ENCODE results near the gene PLXNB2. TPM values are rescaled to one million over a fixed set of nuclear protein-coding genes. Genes with fewer than 3 reads are reported as not detected.

Gene PLXNB2
- total RNA-seq, 1 donor from 2014 or later: 362 TPM

- no peaks in the 10 kb centered on the region for H3K9me3 Mint-ChIP-seq (ENCODE audit: unreplicated experiment)
- peak overlapping the region; percentile 61 for H3K4me3 Mint-ChIP-seq (ENCODE audit: unreplicated experiment)
These were observed 37.9 kb downstream of the PLXNB2 start for GRCh38 chr22:50269573-50269969.

GRCh38 chr22:50268655-50269113 is 38.8 kb downstream of the PLXNB2 start:
- peaks cover 19% of the 10 kb centered on the region for H3K4me1 Mint-ChIP-seq (ENCODE audit: unreplicated experiment)
- no peaks in the 10 kb centered on the region for H3K27me3 Mint-ChIP-seq (ENCODE audit: unreplicated experiment)
- H3K27ac Mint-ChIP-seq (ENCODE audit: unreplicated experiment): no peak overlapping the region
- no peak for TF ChIP-seq CTCF (IDR thresholded peaks at IDR 0.05)
- H3K4me3 Mint-ChIP-seq (ENCODE audit: unreplicated experiment): no peak overlapping the region
- no peaks in the 10 kb centered on the region for H3K9me3 Mint-ChIP-seq (ENCODE audit: unreplicated experiment)
- H3K36me3 Mint-ChIP-seq (ENCODE audit: unreplicated experiment): no peaks in the 10 kb centered on the region
- DNase-seq (ENCODE audit: extremely low spot score, unreplicated experiment): no peak

More at GRCh38 chr22:50269573-50269969, 37.9 kb downstream of the PLXNB2 start:
- Mint-ChIP-seq H3K36me3 (ENCODE audit: unreplicated experiment) (peaks cover 6% of the 10 kb centered on the region), H3K4me1 (ENCODE audit: unreplicated experiment) (peaks cover 19% of the 10 kb centered on the region), H3K27ac (ENCODE audit: unreplicated experiment) (no peak overlapping the region), H3K27me3 (ENCODE audit: unreplicated experiment) (no peaks in the 10 kb centered on the region)
- DNase-seq (ENCODE audit: extremely low spot score, unreplicated experiment): no peak
- no peak for TF ChIP-seq CTCF (IDR thresholded peaks at IDR 0.05)

GRCh38 chr22:50267591-50268390 is 39.7 kb downstream of the PLXNB2 start:
- no peak for DNase-seq (ENCODE audit: extremely low spot score, unreplicated experiment)
- Mint-ChIP-seq H3K27ac (ENCODE audit: unreplicated experiment) (no peak overlapping the region), H3K36me3 (ENCODE audit: unreplicated experiment) (no peaks in the 10 kb centered on the region), H3K4me1 (ENCODE audit: unreplicated experiment) (peaks cover 23% of the 10 kb centered on the region), H3K9me3 (ENCODE audit: unreplicated experiment) (no peaks in the 10 kb centered on the region), H3K27me3 (ENCODE audit: unreplicated experiment) (no peaks in the 10 kb centered on the region), H3K4me3 (ENCODE audit: unreplicated experiment) (no peak overlapping the region)
- TF ChIP-seq CTCF (IDR thresholded peaks at IDR 0.05): no peak

- H3K4me1 Mint-ChIP-seq (ENCODE audit: unreplicated experiment): peaks cover 31% of the 10 kb centered on the region
- H3K36me3 Mint-ChIP-seq (ENCODE audit: unreplicated experiment): no peaks in the 10 kb centered on the region
- TF ChIP-seq CTCF (IDR thresholded peaks at IDR 0.05): no peak
- H3K27me3 Mint-ChIP-seq (ENCODE audit: unreplicated experiment): no peaks in the 10 kb centered on the region
- no peak overlapping the region for H3K27ac Mint-ChIP-seq (ENCODE audit: unreplicated experiment)
- H3K4me3 Mint-ChIP-seq (ENCODE audit: unreplicated experiment): no peak overlapping the region
- no peak for DNase-seq (ENCODE audit: extremely low spot score, unreplicated experiment)
- no peaks in the 10 kb centered on the region for H3K9me3 Mint-ChIP-seq (ENCODE audit: unreplicated experiment)
These were observed 40.5 kb downstream of the PLXNB2 start for GRCh38 chr22:50266994-50267393.

GRCh38 chr22:50264946-50265669 is 42.3 kb downstream of the PLXNB2 start:
- Mint-ChIP-seq H3K4me1 (ENCODE audit: unreplicated experiment) (peaks cover 31% of the 10 kb centered on the region), H3K9me3 (ENCODE audit: unreplicated experiment) (no peaks in the 10 kb centered on the region), H3K36me3 (ENCODE audit: unreplicated experiment) (no peaks in the 10 kb centered on the region), H3K27ac (ENCODE audit: unreplicated experiment) (no peak overlapping the region), H3K27me3 (ENCODE audit: unreplicated experiment) (no peaks in the 10 kb centered on the region), H3K4me3 (ENCODE audit: unreplicated experiment) (no peak overlapping the region)
- no peak for DNase-seq (ENCODE audit: extremely low spot score, unreplicated experiment)
- no peak for TF ChIP-seq CTCF (IDR thresholded peaks at IDR 0.05)
